ENCODE data around the gene DEFB128.
A peak's percentile ranks its signal among the peaks of the same experiment; 100 is the strongest.

The DEFB128 gene

DNA sequence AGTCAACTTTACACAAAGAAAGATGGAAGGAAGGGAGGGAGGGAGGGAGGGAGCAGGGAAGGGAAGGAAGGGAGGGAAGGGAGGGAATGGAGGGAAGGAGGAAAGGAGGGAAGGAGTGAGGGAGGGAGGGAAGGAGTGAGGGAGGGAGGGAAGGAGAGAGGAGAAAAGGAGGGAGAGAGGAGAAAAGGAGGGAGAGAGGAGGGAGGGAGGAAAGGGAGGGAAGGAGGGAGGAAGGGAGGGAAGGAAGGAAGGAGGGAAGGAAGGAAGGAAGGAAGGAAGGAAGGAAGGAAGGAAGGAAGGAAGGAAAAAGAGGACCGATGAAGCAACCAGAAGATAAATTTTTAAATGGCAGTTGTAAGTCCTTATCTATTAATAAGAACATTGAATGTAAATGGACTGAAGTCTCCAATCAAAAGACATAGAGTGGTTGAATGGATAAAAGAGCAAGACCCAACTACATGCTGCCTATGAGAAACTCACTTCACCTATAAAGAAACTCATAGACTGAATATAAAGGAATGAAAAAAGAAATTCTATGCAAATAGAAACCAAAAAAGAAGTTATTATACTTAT is 31.8 kb upstream of the DEFB128 start:
- TF ChIP-seq, protein P1, sequence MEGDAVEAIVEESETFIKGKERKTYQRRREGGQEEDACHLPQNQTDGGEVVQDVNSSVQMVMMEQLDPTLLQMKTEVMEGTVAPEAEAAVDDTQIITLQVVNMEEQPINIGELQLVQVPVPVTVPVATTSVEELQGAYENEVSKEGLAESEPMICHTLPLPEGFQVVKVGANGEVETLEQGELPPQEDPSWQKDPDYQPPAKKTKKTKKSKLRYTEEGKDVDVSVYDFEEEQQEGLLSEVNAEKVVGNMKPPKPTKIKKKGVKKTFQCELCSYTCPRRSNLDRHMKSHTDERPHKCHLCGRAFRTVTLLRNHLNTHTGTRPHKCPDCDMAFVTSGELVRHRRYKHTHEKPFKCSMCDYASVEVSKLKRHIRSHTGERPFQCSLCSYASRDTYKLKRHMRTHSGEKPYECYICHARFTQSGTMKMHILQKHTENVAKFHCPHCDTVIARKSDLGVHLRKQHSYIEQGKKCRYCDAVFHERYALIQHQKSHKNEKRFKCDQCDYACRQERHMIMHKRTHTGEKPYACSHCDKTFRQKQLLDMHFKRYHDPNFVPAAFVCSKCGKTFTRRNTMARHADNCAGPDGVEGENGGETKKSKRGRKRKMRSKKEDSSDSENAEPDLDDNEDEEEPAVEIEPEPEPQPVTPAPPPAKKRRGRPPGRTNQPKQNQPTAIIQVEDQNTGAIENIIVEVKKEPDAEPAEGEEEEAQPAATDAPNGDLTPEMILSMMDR (IDR thresholded peaks at IDR 0.05; ENCODE audit: control insufficient read depth, insufficient read depth, low read depth, low read length, missing control alignments): no peak
- DNase-seq (ENCODE audit: low read depth): no peak
- no peak overlapping the region for H3K4me3 ChIP-seq (ENCODE audit: control insufficient read depth, low read depth, low read length)

DNA sequence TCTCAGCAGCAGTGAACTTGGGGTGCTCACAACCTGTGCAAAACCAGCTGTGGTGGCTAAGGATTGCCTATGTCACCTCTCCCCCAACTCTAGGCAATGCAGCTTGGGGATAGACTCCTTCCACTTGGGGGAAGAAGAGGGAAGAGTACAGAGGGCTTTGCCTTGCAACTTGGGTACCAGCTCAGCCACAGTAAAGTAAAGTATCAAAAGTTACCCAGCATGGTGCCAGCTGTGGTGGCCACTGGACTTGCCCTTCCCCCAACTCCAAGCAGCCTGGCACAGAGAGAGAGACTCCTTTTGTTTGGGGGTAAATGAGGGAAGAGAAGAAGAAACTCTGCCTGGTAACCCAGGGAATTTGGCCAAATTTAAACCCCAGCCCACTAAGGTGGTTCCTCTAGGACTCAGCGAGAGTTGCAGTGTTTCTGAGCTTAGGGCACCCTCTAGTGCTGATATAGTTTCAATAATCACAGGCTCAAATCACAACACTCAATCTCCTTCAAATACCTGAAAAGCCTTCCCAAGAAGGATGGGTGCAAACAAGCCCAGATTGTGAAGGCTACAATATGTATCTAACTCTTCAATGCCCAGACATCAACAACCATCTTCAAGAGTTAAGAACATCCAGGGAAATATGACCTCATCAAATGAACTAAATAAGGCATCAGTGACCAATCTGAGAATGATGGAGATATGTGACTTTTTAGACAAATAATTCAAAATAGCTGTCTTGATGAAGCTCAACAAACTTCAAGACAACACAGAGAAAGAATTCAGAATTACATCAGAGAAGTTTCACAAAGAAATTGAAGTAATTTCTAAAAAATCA is 30.0 kb upstream of the DEFB128 start:
- TF ChIP-seq, protein P1 (IDR thresholded peaks at IDR 0.05; ENCODE audit: control insufficient read depth, insufficient read depth, low read depth, low read length, missing control alignments): peak; percentile 38
- DNase-seq (ENCODE audit: low read depth): no peak
- no peak overlapping the region for H3K4me3 ChIP-seq (ENCODE audit: control insufficient read depth, low read depth, low read length)

DNA sequence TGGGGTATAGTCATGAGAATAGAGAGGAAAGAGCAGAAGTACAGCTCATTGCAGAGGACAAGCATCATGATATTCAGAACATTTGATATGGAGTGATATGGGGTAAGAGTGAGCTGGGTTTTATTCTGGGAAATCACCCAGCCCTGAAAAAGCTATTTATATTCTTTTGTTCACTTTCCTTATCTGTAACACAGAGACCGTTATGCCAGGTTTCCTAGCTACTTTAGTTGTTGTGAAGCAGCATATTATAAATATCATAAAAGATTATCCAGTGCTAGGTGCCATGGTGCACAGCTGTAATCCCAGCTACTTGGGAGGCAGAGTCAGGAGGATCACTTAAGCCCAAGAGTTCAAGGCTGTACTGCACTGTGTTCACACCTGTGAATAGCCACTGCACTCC is 27.8 kb upstream of the DEFB128 start:
- no peak for DNase-seq (ENCODE audit: low read depth)
- TF ChIP-seq, protein P1 (IDR thresholded peaks at IDR 0.05; ENCODE audit: control insufficient read depth, insufficient read depth, low read depth, low read length, missing control alignments): no peak
- no peak overlapping the region for H3K4me3 ChIP-seq (ENCODE audit: control insufficient read depth, low read depth, low read length)

DNA sequence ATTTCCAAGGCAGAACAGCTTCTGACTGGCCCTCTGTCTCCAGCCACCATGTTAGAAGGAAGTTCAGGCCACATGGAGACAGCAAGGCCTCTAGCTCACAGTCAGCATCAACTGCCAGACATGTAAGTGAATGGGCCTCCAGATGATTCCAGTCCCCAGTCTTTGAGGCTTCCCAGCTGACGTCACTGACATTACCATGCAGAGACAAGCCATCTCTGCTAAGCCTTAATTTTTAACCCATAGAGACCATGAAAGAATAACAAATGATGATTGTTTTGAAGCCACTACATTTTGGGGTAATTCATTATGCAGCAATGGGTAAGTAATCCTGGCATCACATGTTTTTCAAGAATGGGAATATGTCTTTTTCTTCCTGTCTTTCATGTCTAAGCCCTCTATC is 26.3 kb upstream of the DEFB128 start:
- no peak for DNase-seq (ENCODE audit: low read depth)
- no peak overlapping the region for H3K4me3 ChIP-seq (ENCODE audit: control insufficient read depth, low read depth, low read length)

DNA sequence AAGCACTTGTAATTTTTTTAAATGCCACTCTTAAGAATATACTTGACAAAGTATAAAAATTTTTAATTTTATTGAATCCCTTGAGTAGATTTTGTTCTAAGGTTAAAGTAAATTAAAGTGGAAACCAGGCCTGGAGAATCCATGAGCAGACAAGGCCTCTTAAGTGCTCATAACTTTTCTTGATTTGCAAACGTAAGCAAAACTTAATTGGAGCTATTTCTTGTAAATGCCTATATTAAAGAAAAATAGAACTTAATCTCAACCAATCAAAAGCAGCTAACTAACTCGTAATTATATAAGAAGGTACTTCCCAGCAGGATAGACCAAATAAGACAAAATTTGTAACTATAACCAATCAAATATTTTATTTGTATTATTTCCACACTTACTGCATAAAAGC is 24.9 kb upstream of the DEFB128 start:
- TF ChIP-seq, protein P1 (IDR thresholded peaks at IDR 0.05; ENCODE audit: control insufficient read depth, insufficient read depth, low read depth, low read length, missing control alignments): no peak
- DNase-seq (ENCODE audit: low read depth): no peak
- no peak overlapping the region for H3K4me3 ChIP-seq (ENCODE audit: control insufficient read depth, low read depth, low read length)

More for the DNA sequence above, 26.3 kb upstream of the DEFB128 start:
- TF ChIP-seq, protein P1 (IDR thresholded peaks at IDR 0.05; ENCODE audit: control insufficient read depth, insufficient read depth, low read depth, low read length, missing control alignments): no peak

DNA sequence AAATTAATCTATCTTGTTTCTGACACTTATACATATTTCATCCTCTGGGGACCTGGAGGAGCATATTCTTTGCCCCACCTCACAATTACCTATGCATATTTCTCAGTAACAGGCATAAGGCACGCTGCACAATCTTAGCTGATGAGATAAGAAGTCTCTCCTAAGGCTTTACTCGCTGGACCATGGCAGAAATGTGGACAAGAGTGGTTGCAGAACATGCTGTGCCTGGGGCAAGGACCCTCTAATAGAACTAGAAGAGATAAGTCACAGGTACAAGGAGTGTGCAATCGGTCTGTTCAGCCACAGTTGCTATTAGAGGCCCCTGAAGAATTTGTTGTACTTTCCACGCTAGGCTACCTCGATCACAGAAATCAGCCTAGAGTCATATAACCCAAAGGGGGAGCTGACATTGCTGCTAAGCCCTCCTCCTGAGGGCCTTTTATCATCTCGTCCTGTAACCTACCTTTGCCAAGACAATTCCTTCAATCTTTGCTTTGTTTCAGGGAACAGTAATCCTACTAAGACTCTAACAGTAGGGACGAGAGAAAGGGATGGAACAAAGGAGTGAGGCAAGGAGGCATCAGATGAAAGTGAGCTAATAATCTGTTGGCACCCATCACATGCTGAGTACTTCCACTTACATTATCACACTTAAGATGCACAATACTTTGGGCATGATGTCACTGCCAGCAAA is 21.4 kb upstream of the DEFB128 start:
- DNase-seq (ENCODE audit: low read depth): no peak
- no peak overlapping the region for H3K4me3 ChIP-seq (ENCODE audit: control insufficient read depth, low read depth, low read length)
- TF ChIP-seq, protein P1 (IDR thresholded peaks at IDR 0.05; ENCODE audit: control insufficient read depth, insufficient read depth, low read depth, low read length, missing control alignments): no peak
